Measurements from ENCODE around the gene WWOX. TPM values are rescaled to one million over a fixed set of nuclear protein-coding genes. Genes with fewer than 3 reads are reported as not detected.

Gene WWOX
- total and polyA plus RNA-seq, 4 donors = 5.4 to 61.5 (median 18.4) TPM

DNA sequence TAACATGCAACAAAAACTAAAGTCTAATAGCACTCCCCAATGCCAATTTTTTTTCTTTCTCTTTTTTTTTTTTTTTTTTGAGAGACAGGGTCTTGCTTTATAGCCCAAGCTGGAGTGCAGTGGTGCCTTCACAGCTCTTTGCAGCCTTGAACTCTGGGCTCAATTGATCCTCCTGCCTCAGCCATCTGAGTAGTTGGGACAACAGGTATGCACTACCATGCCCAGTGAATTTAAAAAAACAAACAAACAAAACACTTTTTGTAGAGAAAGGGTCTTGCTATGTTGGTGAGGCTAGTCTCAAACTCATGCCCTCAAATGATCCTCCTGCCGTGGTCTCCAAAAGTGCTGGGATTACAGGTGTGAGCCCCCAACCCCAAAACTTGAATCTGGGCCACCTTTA, 632.3 kb downstream of the WWOX start:
- H3K4me1 ChIP-seq (ENCODE audit: control insufficient read depth in 5 of 5, insufficient read depth in 5 of 5, low read length in 5 of 5) = peaks cover 0 to 2% (median 0%) of the 10 kb centered on the region in 5 donors
- ATAC-seq (ENCODE audit: insufficient read depth, low FRiP score) = no peak
- H3K9me3 ChIP-seq (ENCODE audit: control insufficient read depth in 4 of 4, insufficient read depth in 3 of 4, low read length in 3 of 4) = peaks cover 0 to 2% (median 0%) of the 10 kb centered on the region in 4 donors
- no peak overlapping the region for H3K9ac ChIP-seq (ENCODE audit: insufficient read depth in 1 of 2, low read length in 2 of 2)
- H3K27ac ChIP-seq (ENCODE audit: low read depth in 1 of 2, low read length in 1 of 2) = no peak overlapping the region
- TF ChIP-seq, protein P1, sequence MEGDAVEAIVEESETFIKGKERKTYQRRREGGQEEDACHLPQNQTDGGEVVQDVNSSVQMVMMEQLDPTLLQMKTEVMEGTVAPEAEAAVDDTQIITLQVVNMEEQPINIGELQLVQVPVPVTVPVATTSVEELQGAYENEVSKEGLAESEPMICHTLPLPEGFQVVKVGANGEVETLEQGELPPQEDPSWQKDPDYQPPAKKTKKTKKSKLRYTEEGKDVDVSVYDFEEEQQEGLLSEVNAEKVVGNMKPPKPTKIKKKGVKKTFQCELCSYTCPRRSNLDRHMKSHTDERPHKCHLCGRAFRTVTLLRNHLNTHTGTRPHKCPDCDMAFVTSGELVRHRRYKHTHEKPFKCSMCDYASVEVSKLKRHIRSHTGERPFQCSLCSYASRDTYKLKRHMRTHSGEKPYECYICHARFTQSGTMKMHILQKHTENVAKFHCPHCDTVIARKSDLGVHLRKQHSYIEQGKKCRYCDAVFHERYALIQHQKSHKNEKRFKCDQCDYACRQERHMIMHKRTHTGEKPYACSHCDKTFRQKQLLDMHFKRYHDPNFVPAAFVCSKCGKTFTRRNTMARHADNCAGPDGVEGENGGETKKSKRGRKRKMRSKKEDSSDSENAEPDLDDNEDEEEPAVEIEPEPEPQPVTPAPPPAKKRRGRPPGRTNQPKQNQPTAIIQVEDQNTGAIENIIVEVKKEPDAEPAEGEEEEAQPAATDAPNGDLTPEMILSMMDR (IDR thresholded peaks at IDR 0.05; ENCODE audit: control extremely low read depth, extremely low read depth) = no peak
- WGBS, 2 donors = 88 to 91% methylated on average over 1 of the region's 1 CpG
- no peak for DNase-seq
- no peaks in the 10 kb centered on the region for H3K36me3 ChIP-seq (ENCODE audit: control insufficient read depth in 4 of 4, insufficient read depth in 4 of 4, low read length in 4 of 4)
- no peaks in the 10 kb centered on the region for H3K27me3 ChIP-seq (ENCODE audit: control insufficient read depth in 3 of 3, insufficient read depth in 3 of 3, low read length in 2 of 3)
- no peak overlapping the region for H3K4me3 ChIP-seq

GRCh38 chr16:78732696-78733095, 633.2 kb downstream of the WWOX start:
- no peaks in the 10 kb centered on the region for H3K36me3 ChIP-seq (ENCODE audit: control insufficient read depth in 4 of 4, insufficient read depth in 4 of 4, low read length in 4 of 4)
- H3K4me1 ChIP-seq (ENCODE audit: control insufficient read depth in 5 of 5, insufficient read depth in 5 of 5, low read length in 5 of 5) = peaks cover 0 to 2% (median 0%) of the 10 kb centered on the region in 5 donors
- DNase-seq (peak in 1 of 3 donors; percentile 52), ATAC-seq (ENCODE audit: insufficient read depth, low FRiP score) (no peak)
- H3K27ac ChIP-seq (ENCODE audit: low read depth in 1 of 2, low read length in 1 of 2) = no peak overlapping the region
- no peak overlapping the region for H3K9ac ChIP-seq (ENCODE audit: insufficient read depth in 1 of 2, low read length in 2 of 2)
- H3K4me3 ChIP-seq = no peak overlapping the region
- H3K27me3 ChIP-seq (ENCODE audit: control insufficient read depth in 3 of 3, insufficient read depth in 3 of 3, low read length in 2 of 3) = no peaks in the 10 kb centered on the region
- TF ChIP-seq, protein P1 (IDR thresholded peaks at IDR 0.05; ENCODE audit: control extremely low read depth, extremely low read depth) = no peak
- peaks cover 0 to 2% (median 0%) of the 10 kb centered on the region in 4 donors for H3K9me3 ChIP-seq (ENCODE audit: control insufficient read depth in 4 of 4, insufficient read depth in 3 of 4, low read length in 3 of 4)
- 82% methylated on average over 7 of the region's 7 CpGs for WGBS, 2 donors

GRCh38 chr16:78735337-78735736, 635.9 kb downstream of the WWOX start:
- peaks cover 0 to 2% (median 0%) of the 10 kb centered on the region in 4 donors for H3K9me3 ChIP-seq (ENCODE audit: control insufficient read depth in 4 of 4, insufficient read depth in 3 of 4, low read length in 3 of 4)
- no peak overlapping the region for H3K27ac ChIP-seq (ENCODE audit: low read depth in 1 of 2, low read length in 1 of 2)
- 91 to 97% methylated on average over 6 of the region's 6 CpGs for WGBS, 2 donors
- no peak for DNase-seq
- no peaks in the 10 kb centered on the region for H3K36me3 ChIP-seq (ENCODE audit: control insufficient read depth in 4 of 4, insufficient read depth in 4 of 4, low read length in 4 of 4)
- H3K4me3 ChIP-seq = no peak overlapping the region
- ATAC-seq (ENCODE audit: insufficient read depth, low FRiP score) = no peak
- no peak overlapping the region for H3K9ac ChIP-seq (ENCODE audit: insufficient read depth in 1 of 2, low read length in 2 of 2)
- peaks cover 0 to 2% (median 0%) of the 10 kb centered on the region in 5 donors for H3K4me1 ChIP-seq (ENCODE audit: control insufficient read depth in 5 of 5, insufficient read depth in 5 of 5, low read length in 5 of 5)
- TF ChIP-seq, protein P1 (IDR thresholded peaks at IDR 0.05; ENCODE audit: control extremely low read depth, extremely low read depth) = no peak
- no peaks in the 10 kb centered on the region for H3K27me3 ChIP-seq (ENCODE audit: control insufficient read depth in 3 of 3, insufficient read depth in 3 of 3, low read length in 2 of 3)

- ATAC-seq (ENCODE audit: insufficient read depth, low FRiP score) (no peak), DNase-seq (no peak)
- Histone ChIP-seq H3K4me3 (no peak overlapping the region), H3K36me3 (ENCODE audit: control insufficient read depth in 4 of 4, insufficient read depth in 4 of 4, low read length in 4 of 4) (no peaks in the 10 kb centered on the region), H3K9ac (ENCODE audit: insufficient read depth in 1 of 2, low read length in 2 of 2) (no peak overlapping the region), H3K27me3 (ENCODE audit: control insufficient read depth in 3 of 3, insufficient read depth in 3 of 3, low read length in 2 of 3) (no peaks in the 10 kb centered on the region), H3K27ac (ENCODE audit: low read depth in 1 of 2, low read length in 1 of 2) (no peak overlapping the region), H3K9me3 (ENCODE audit: control insufficient read depth in 4 of 4, insufficient read depth in 3 of 4, low read length in 3 of 4) (peaks cover 0 to 2% (median 0%) of the 10 kb centered on the region in 4 donors), H3K4me1 (ENCODE audit: control insufficient read depth in 5 of 5, insufficient read depth in 5 of 5, low read length in 5 of 5) (peaks cover 0 to 5% (median 0%) of the 10 kb centered on the region in 5 donors)
- WGBS, 2 donors = 95 to 97% methylated on average over 2 of the region's 2 CpGs
- TF ChIP-seq, protein P1 (IDR thresholded peaks at IDR 0.05; ENCODE audit: control extremely low read depth, extremely low read depth) = no peak
Observed at GRCh38 chr16:78737630-78738029, 638.2 kb downstream of the WWOX start.
